Loucy (cell line): ENCODE results near the gene ETNK2.
"Not testable (repeated sequence)": the region's sequence is repeated elsewhere in the genome, so short reads cannot be mapped to it uniquely, and the experiment has no call there.

Experiments
- H2AFZ ChIP-seq: fragments of 200-600 bp; sonication (generic); 2 replicates; pipeline ENCODE4 v1.6.0; 2016; ENCODE audit warnings: antibody characterized with exemption, mild to moderate bottlenecking, low read length, moderate library complexity
- H3F3A ChIP-seq: fragments of 200-600 bp; 2 replicates; pipeline ENCODE4 v1.6.0; 2016; ENCODE audit warnings: antibody characterized with exemption, low read depth, mild to moderate bottlenecking
- H3K27me3 ChIP-seq: fragments of 200-600 bp; sonication (generic); 2 replicates; pipeline ENCODE4 v1.6.1; 2014; ENCODE audit warnings: low read length, mild to moderate bottlenecking; ENCODE audit not compliant: insufficient read depth, poor library complexity, severe bottlenecking
- H3K36me3 ChIP-seq: fragments of 200-600 bp; sonication (generic); 2 replicates; pipeline ENCODE4 v1.6.1; 2016; ENCODE audit warnings: low read length; ENCODE audit not compliant: insufficient read depth
- H3K4me1 ChIP-seq: fragments of 200-600 bp; sonication (generic); 2 replicates; pipeline ENCODE4 v1.5.1; 2014; ENCODE audit warnings: low read length, mild to moderate bottlenecking; ENCODE audit not compliant: insufficient read depth, poor library complexity, severe bottlenecking
- H3K4me2 ChIP-seq: fragments of 200-600 bp; sonication (generic); 2 replicates; pipeline ENCODE4 v1.6.0; 2014; ENCODE audit warnings: antibody characterized with exemption, low read length, low read depth, mild to moderate bottlenecking; ENCODE audit not compliant: poor library complexity, severe bottlenecking
- H3K4me3 ChIP-seq: fragments of 200-600 bp; sonication (generic); 2 replicates; pipeline ENCODE4 v1.5.1; 2014; ENCODE audit warnings: low read length, mild to moderate bottlenecking, mixed read lengths; ENCODE audit not compliant: poor library complexity, severe bottlenecking
- H3K79me2 ChIP-seq: fragments of 200-600 bp; sonication (generic); 2 replicates; pipeline ENCODE4 v1.6.1; 2014; ENCODE audit warnings: low read length; ENCODE audit not compliant: insufficient read depth
- H3K9ac ChIP-seq: fragments of 200-600 bp; sonication (generic); 2 replicates; pipeline ENCODE4 v1.6.0; 2014; ENCODE audit warnings: mild to moderate bottlenecking, low read depth, low read length, moderate library complexity; ENCODE audit not compliant: poor library complexity, severe bottlenecking
- H3K9me2 ChIP-seq: fragments of 200-600 bp; sonication (generic); replicated peaks from 2 replicates; pipeline ENCODE4 v1.6.1; 2016; ENCODE audit warnings: low read depth, low read length, mixed read lengths
- H3K9me3 ChIP-seq: fragments of 200-600 bp; sonication (generic); 2 replicates; pipeline ENCODE4 v1.6.1; 2014; ENCODE audit warnings: mild to moderate bottlenecking, antibody characterized with exemption, low read length, low read depth; ENCODE audit not compliant: insufficient read depth
- H4K20me1 ChIP-seq: fragments of 200-600 bp; sonication (generic); 2 replicates; pipeline ENCODE4 v1.6.0; 2014; ENCODE audit warnings: antibody characterized with exemption, low read length, mild to moderate bottlenecking; ENCODE audit not compliant: insufficient read depth, poor library complexity, severe bottlenecking
- EZH2phosphoT487 ChIP-seq: fragments of 200-600 bp; IDR thresholded peaks from 2 replicates; pipeline ENCODE4 v1.6.1; 2018; ENCODE audit warnings: antibody characterized with exemption, mild to moderate bottlenecking, moderate library complexity, borderline replicate concordance
- TF ChIP-seq, protein P1 (sequence below): fragments of 200-600 bp; sonication (generic); conservative IDR thresholded peaks from 2 replicates; pipeline ENCODE4 v1.5.1; 2014; ENCODE audit warnings: mild to moderate bottlenecking, antibody characterized with exemption, low read length

Gene ETNK2

DNA sequence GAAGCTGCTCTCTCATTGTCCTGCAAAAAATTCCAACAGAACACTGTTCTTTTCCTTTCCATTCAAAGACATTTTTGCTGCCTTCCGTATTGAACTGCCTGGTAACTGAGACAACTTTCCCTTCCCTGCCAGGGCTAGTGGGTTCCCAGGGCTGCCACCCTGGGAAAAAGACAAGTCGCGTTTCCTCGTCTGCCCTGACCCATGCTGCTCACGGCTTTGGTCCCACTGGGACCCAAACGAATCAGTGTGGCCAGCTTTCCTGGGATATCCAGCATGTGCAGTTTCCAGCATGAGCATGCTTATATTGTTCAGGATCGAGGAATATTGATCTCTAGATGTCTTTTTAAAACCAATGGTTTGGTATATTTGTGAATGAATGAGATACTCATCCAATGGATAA is 60.8 kb downstream of the ETNK2 start:
- peaks cover 55% of the 10 kb centered on the region for H3K4me1 ChIP-seq
- 0 out of 2 replicates have a peak, but pooled peaks cover 3% of the 10 kb centered on the region for H3F3A ChIP-seq
- H3K9me3 ChIP-seq, result no peaks in the 10 kb centered on the region
- no peaks in the 10 kb centered on the region for H3K9me2 ChIP-seq
- H3K4me2 ChIP-seq, result no peak overlapping the region
- H3K9ac ChIP-seq, result no peak overlapping the region
- H2AFZ ChIP-seq, result no peak overlapping the region
- no peak for TF ChIP-seq EZH2phosphoT487
- TF ChIP-seq, protein P1, sequence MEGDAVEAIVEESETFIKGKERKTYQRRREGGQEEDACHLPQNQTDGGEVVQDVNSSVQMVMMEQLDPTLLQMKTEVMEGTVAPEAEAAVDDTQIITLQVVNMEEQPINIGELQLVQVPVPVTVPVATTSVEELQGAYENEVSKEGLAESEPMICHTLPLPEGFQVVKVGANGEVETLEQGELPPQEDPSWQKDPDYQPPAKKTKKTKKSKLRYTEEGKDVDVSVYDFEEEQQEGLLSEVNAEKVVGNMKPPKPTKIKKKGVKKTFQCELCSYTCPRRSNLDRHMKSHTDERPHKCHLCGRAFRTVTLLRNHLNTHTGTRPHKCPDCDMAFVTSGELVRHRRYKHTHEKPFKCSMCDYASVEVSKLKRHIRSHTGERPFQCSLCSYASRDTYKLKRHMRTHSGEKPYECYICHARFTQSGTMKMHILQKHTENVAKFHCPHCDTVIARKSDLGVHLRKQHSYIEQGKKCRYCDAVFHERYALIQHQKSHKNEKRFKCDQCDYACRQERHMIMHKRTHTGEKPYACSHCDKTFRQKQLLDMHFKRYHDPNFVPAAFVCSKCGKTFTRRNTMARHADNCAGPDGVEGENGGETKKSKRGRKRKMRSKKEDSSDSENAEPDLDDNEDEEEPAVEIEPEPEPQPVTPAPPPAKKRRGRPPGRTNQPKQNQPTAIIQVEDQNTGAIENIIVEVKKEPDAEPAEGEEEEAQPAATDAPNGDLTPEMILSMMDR, result no peak
- H3K27me3 ChIP-seq, result no peaks in the 10 kb centered on the region
- H3K4me3 ChIP-seq, result no peak overlapping the region
- no peaks in the 10 kb centered on the region for H4K20me1 ChIP-seq
- H3K36me3 ChIP-seq, result no peaks in the 10 kb centered on the region
- no peaks in the 10 kb centered on the region for H3K79me2 ChIP-seq

DNA sequence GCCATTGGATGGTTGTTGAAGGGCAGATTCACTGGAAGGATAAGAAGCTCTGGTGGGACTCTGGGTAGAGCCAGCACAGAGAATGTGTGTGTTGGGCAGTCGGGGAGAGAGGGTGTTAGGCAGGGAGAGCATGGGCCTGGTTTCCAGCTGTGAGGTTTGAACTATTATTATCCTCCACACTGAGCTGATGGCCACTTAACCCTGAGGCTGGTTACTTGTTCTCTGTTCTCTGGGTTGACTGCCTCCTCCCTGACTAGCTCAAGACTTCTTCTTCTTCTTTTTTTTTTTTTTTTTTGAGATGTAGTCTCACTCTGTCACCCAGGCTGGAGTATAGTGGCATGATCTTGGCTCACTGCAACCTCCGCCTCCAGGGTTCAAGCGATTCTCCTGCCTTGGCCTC is 61.7 kb downstream of the ETNK2 start:
- not testable (repeated sequence) for H3K27me3 ChIP-seq, H3K9me3 ChIP-seq, H2AFZ ChIP-seq, H4K20me1 ChIP-seq, H3K9me2 ChIP-seq, H3K9ac ChIP-seq, H3K4me3 ChIP-seq, H3K4me2 ChIP-seq, H3F3A ChIP-seq, H3K36me3 ChIP-seq, H3K79me2 ChIP-seq
- H3K4me1 ChIP-seq, result peaks cover 55% of the 10 kb centered on the region

DNA sequence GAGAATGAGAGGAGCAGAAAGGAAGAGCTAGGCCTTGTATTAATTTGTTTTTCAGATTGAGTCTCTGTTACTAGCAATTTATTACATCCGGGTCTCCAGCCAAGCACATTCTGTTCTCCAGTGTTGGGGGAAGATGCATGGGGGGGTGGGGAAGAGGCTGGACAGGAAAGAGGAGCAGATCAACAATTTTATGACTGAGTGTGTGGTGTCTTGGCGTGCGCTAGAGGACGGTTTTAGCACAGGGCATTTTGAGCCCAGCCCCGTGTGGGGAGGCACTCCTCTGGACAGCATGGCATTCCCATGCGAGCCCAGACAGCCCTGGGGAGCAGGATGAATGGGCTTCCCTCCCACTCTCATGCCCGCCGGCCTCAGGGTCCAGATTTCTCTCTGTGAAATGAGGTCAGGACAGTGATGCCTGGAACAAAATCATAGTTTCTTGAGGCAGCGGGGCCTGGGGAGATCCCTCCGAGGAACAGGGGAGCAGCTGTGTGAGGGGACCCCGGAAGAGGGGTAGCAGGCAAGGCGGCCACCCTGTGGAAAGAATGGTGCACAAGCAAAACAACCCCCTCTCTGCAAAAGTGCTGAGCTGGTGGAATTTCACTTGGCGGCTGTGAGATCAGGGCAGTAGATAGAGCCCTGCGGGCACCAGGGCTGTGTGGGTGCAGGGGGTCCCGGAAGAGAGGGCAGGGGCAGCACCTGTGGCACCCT is 62.6 kb downstream of the ETNK2 start:
- Histone ChIP-seq H3K27me3 (no peaks in the 10 kb centered on the region), H3K9ac (peak overlapping the region; percentile 59), H3K4me3 (no peak overlapping the region), H2AFZ (no peak overlapping the region), H3K79me2 (no peaks in the 10 kb centered on the region), H4K20me1 (no peaks in the 10 kb centered on the region), H3K4me2 (peak overlapping the region; percentile 48), H3K9me2 (no peaks in the 10 kb centered on the region), H3F3A (0 out of 2 replicates have a peak, but pooled peaks cover 3% of the 10 kb centered on the region), H3K9me3 (no peaks in the 10 kb centered on the region), H3K4me1 (peaks cover 60% of the 10 kb centered on the region), H3K36me3 (no peaks in the 10 kb centered on the region)
- TF ChIP-seq EZH2phosphoT487, result no peak
- TF ChIP-seq, protein P1, result no peak

DNA sequence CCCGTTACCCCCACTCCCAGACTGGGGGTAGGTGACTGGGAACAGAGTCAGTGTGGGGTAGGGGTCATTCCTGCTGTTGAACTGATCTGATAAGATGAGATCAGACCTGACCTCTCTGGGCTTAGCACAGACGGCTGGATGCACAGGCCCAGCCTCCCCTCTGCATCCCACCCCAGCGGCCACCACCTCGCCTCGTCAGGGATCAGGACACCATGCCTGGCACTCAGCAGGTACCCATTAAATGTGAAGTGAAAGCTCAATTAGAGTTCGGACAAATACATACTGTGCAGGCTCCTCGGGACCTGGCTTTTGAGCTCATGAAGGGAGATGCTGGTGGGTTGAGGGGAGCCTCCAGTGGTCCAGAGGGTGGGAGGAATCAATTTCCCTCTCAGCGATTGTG is 63.2 kb downstream of the ETNK2 start:
- Histone ChIP-seq H3K4me1 (peaks cover 60% of the 10 kb centered on the region), H4K20me1 (no peaks in the 10 kb centered on the region), H3K9me3 (no peaks in the 10 kb centered on the region), H3K27me3 (no peaks in the 10 kb centered on the region), H3K4me3 (peak overlapping the region; percentile 6), H3K4me2 (peak overlapping the region; percentile 48), H3K79me2 (no peaks in the 10 kb centered on the region), H3K9ac (peak overlapping the region; percentile 59), H3K36me3 (no peaks in the 10 kb centered on the region), H3F3A (0 out of 2 replicates have a peak, but pooled peaks cover 3% of the 10 kb centered on the region), H3K9me2 (no peaks in the 10 kb centered on the region), H2AFZ (no peak overlapping the region)
- TF ChIP-seq, protein P1, result no peak
- TF ChIP-seq EZH2phosphoT487, result no peak
